GM12878 (cell line): ENCODE measurements around the gene LHX2. TPM values are rescaled to one million over a fixed set of nuclear protein-coding genes. Genes with fewer than 3 reads are reported as not detected.

ENCODE experiments used
- DPF2 ChIP-seq: fragments of 450-650 bp; IDR thresholded peaks from 2 replicates; pipeline ENCODE4 v1.6.1; 2017; ENCODE audit warnings: mild to moderate bottlenecking
- E2F4 ChIP-seq: IDR thresholded peaks from 2 replicates; pipeline ENCODE4 v1.6.1; 2012; ENCODE audit warnings: low read depth, low read length, improper control_type of control experiment
- EGR1 ChIP-seq, 2 experiments: IDR thresholded peaks; 1 replicate in 1 of 2; 2 replicates in 1 of 2; pipeline ENCODE4 v1.6.1; 2011 to 2012; ENCODE audit warnings: low read depth in 2 of 2, low read length in 2 of 2, borderline replicate concordance in 1 of 2, mild to moderate bottlenecking in 1 of 2, moderate library complexity in 1 of 2
- EP300 ChIP-seq, 2 experiments: fragments of 150-350 bp in 1 of 2; IDR thresholded peaks; 2 replicates each; pipeline ENCODE4 v1.6.1; 2011 to 2012; ENCODE audit warnings: low read depth in 2 of 2, low read length in 2 of 2, borderline replicate concordance in 1 of 2, improper control_type of control experiment in 1 of 2, inconsistent platforms in 1 of 2; ENCODE audit not compliant: control insufficient read depth in 1 of 2
- IKZF2 ChIP-seq, 2 experiments: fragments of 450-650 bp; IDR thresholded peaks; 2 replicates each; pipeline ENCODE4 v1.6.1; 2017; ENCODE audit warnings: mild to moderate bottlenecking in 2 of 2, moderate library complexity in 2 of 2
- IRF5 ChIP-seq: fragments of 450-650 bp; IDR thresholded peaks from 2 replicates; pipeline ENCODE4 v1.6.1; 2017; ENCODE audit warnings: borderline replicate concordance
- MLLT1 ChIP-seq: fragments of 450-650 bp; IDR thresholded peaks from 2 replicates; pipeline ENCODE4 v1.6.1; 2016; ENCODE audit warnings: mild to moderate bottlenecking
- MTA2 ChIP-seq: fragments of 450-650 bp; IDR thresholded peaks from 2 replicates; pipeline ENCODE4 v1.6.1; 2016; ENCODE audit warnings: low read depth, mild to moderate bottlenecking, moderate library complexity
- MTA3 ChIP-seq: IDR thresholded peaks from 2 replicates; pipeline ENCODE4 v1.6.1; 2012; ENCODE audit warnings: low read length, inconsistent platforms, borderline replicate concordance
- POLR2AphosphoS2 ChIP-seq: IDR thresholded peaks from 2 replicates; pipeline ENCODE4 v1.6.1; 2011; ENCODE audit warnings: low read depth, mild to moderate bottlenecking, low read length, improper control_type of control experiment, moderate library complexity
- POLR2AphosphoS5 ChIP-seq: IDR thresholded peaks from 2 replicates; pipeline ENCODE4 v1.6.1; 2011; ENCODE audit warnings: mild to moderate bottlenecking, low read length, inconsistent platforms
- RAD21 ChIP-seq: IDR thresholded peaks from 2 replicates; pipeline ENCODE4 v1.6.1; 2011; ENCODE audit warnings: mild to moderate bottlenecking, low read depth, low read length, moderate library complexity; ENCODE audit not compliant: insufficient read depth
- RELA ChIP-seq: fragments of 450-650 bp; IDR thresholded peaks from 2 replicates; pipeline ENCODE4 v1.8.0; 2014; ENCODE audit warnings: borderline replicate concordance; ENCODE audit not compliant: partially characterized antibody
- REST ChIP-seq: IDR thresholded peaks from 2 replicates; pipeline ENCODE4 v1.6.1; 2012; ENCODE audit warnings: mild to moderate bottlenecking, low read depth, low read length
- SIN3A ChIP-seq: IDR thresholded peaks from 2 replicates; pipeline ENCODE4 v1.6.1; 2012; ENCODE audit warnings: low read depth, low read length, improper control_type of control experiment
- SUPT20H ChIP-seq: IDR thresholded peaks from 2 replicates; pipeline ENCODE4 v1.6.1; 2011; ENCODE audit warnings: low read depth, mild to moderate bottlenecking, low read length, moderate library complexity, borderline replicate concordance; ENCODE audit not compliant: control insufficient read depth
- TCF12 ChIP-seq: IDR thresholded peaks from 2 replicates; pipeline ENCODE4 v1.6.1; 2011; ENCODE audit warnings: low read depth, mild to moderate bottlenecking, low read length
- TCF3 ChIP-seq: IDR thresholded peaks from 2 replicates; pipeline ENCODE4 v1.6.1; 2012; ENCODE audit warnings: low read depth, mild to moderate bottlenecking, low read length, borderline replicate concordance; ENCODE audit not compliant: insufficient read depth
- polyA plus RNA-seq, 11 experiments: library from polyadenylated mRNA; depleted of rRNA in 4 of 11; unstranded in 6 of 11; stranded (reverse) in 5 of 11; fragments of >200 nt; fragmentation: Nextera tagmentation in 4 of 11; fragmentation: Illumina TruSeq in 1 of 11; extraction: Ambion mirVana in 4 of 11; extraction: Trizol in 1 of 11; gene quantifications; 1 replicate in 1 of 11; 2 replicates in 10 of 11; pipeline versions ENCODE4 v1.2.1 to v1.2.3, GENCODE V29; 2011 to 2016; ENCODE audit warnings: inconsistent platforms in 2 of 11, missing spikeins in 2 of 11, low read depth in 1 of 11
- total RNA-seq, 4 experiments: library from RNA; depleted of rRNA in 3 of 4; stranded (reverse); fragments of >200 nt in 3 of 4; fragmentation: Illumina TruSeq in 1 of 4; extraction: Trizol in 1 of 4; gene quantifications; 2 replicates each; pipeline versions ENCODE4 v1.2.1 to v1.2.3, GENCODE V29; 2013 to 2021
- TF ChIP-seq, protein P1 (sequence below): fragments of 450-650 bp; IDR thresholded peaks from 2 replicates; pipeline ENCODE4 v1.6.1; 2017; ENCODE audit warnings: antibody characterized with exemption, mild to moderate bottlenecking, moderate library complexity

LHX2 gene
- total and polyA plus RNA-seq, 10 of the 15 experiments (the other 5 are each of a cell fraction or from before 2014, with no cell fraction given), result 0.82 to 69.8 (median 5.3) TPM

GRCh38 chr9:123997665-123998277 is 13.8 kb upstream of the LHX2 start (continued):
- TF ChIP-seq REST (no peak), SIN3A (no peak), IRF5 (no peak), TCF3 (no peak), MLLT1 (0 out of 2 replicates have a peak, but pooled peaks have one; percentile 57), DPF2 (peak; percentile 89), RAD21 (no peak), SUPT20H (no peak), MTA2 (peak; percentile 68), IKZF2 (IDR thresholded peaks at IDR 0.05) (peak; percentile 94 to 95), TCF12 (no peak), EGR1 (IDR thresholded peaks at IDR 0.05; ENCODE audit: borderline replicate concordance in 1 of 2, low read depth in 2 of 2, low read length in 2 of 2) (peak in 1 of 2 experiments; percentile 90; a peak in 2 of 3 replicates), E2F4 (no peak), RELA (peak; percentile 43), EP300 (IDR thresholded peaks at IDR 0.05; ENCODE audit: borderline replicate concordance in 1 of 2, control insufficient read depth in 1 of 2, low read depth in 2 of 2, low read length in 2 of 2) (peak; percentile 24 to 61; a peak in 1 of 4 replicates), POLR2AphosphoS5 (0 out of 2 replicates have a peak, but pooled peaks have one; percentile 42), MTA3 (no peak), POLR2AphosphoS2 (no peak)
- TF ChIP-seq, protein P1, sequence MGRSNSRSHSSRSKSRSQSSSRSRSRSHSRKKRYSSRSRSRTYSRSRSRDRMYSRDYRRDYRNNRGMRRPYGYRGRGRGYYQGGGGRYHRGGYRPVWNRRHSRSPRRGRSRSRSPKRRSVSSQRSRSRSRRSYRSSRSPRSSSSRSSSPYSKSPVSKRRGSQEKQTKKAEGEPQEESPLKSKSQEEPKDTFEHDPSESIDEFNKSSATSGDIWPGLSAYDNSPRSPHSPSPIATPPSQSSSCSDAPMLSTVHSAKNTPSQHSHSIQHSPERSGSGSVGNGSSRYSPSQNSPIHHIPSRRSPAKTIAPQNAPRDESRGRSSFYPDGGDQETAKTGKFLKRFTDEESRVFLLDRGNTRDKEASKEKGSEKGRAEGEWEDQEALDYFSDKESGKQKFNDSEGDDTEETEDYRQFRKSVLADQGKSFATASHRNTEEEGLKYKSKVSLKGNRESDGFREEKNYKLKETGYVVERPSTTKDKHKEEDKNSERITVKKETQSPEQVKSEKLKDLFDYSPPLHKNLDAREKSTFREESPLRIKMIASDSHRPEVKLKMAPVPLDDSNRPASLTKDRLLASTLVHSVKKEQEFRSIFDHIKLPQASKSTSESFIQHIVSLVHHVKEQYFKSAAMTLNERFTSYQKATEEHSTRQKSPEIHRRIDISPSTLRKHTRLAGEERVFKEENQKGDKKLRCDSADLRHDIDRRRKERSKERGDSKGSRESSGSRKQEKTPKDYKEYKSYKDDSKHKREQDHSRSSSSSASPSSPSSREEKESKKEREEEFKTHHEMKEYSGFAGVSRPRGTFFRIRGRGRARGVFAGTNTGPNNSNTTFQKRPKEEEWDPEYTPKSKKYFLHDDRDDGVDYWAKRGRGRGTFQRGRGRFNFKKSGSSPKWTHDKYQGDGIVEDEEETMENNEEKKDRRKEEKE, result no peak
